Calu3 (cell line): Measurements from ENCODE around the gene AREG. TPM values are rescaled to one million over a fixed set of nuclear protein-coding genes. Genes with fewer than 3 reads are reported as not detected.
A peak's percentile ranks its signal among the peaks of the same experiment; 100 is the strongest.

Experiments
- BruUV-seq: library from RNA; stranded (reverse); fragments of 400-500 nt; replicated peaks from 2 replicates; lab custom pipeline; 2021; lab: Mats Ljungman, UMichigan
- CTCF ChIA-PET: fragments of 300-600 bp; sonication (Branson Sonifier 250); formaldehyde crosslinking; loops from one replicate; lab custom pipeline; 2022; ENCODE audit warnings: antibody characterized with exemption; lab: Charles Lee
- DNase-seq: peaks from one replicate; pipeline ENCODE4 v3.0.0; 2022
- H3K27ac Mint-ChIP-seq: one replicate; pipeline ENCODE4 v1.8.0; 2022; ENCODE audit warnings: mixed read lengths; ENCODE audit not compliant: unreplicated experiment
- H3K27me3 Mint-ChIP-seq: one replicate; pipeline ENCODE4 v1.8.0; 2022; ENCODE audit warnings: mixed read lengths; ENCODE audit not compliant: unreplicated experiment
- H3K36me3 Mint-ChIP-seq: one replicate; pipeline ENCODE4 v1.8.0; 2022; ENCODE audit warnings: mild to moderate bottlenecking, moderate library complexity, mixed read lengths; ENCODE audit not compliant: insufficient read depth, unreplicated experiment
- H3K4me1 Mint-ChIP-seq: one replicate; pipeline ENCODE4 v1.8.0; 2022; ENCODE audit warnings: mild to moderate bottlenecking, low read depth, mixed read lengths; ENCODE audit not compliant: unreplicated experiment
- H3K4me3 Mint-ChIP-seq: one replicate; pipeline ENCODE4 v1.8.0; 2022; ENCODE audit warnings: mild to moderate bottlenecking, low read depth, moderate library complexity, mixed read lengths; ENCODE audit not compliant: unreplicated experiment
- H3K9me3 Mint-ChIP-seq: one replicate; pipeline ENCODE4 v1.8.0; 2022; ENCODE audit warnings: low read depth, mixed read lengths; ENCODE audit not compliant: unreplicated experiment
- intact Hi-C: fragments of 100-400 bp; cut with micrococcal nuclease; formaldehyde crosslinking; loops from one replicate; pipeline ENCODE4 v1.10.0; 2022; ENCODE audit not compliant: unreplicated experiment
- total RNA-seq: library from RNA; stranded (reverse); gene quantifications from 2 replicates; pipeline ENCODE4 v1.2.3, GENCODE V29; 2022
- TF ChIP-seq, protein P1 (sequence below): fragments of 200-600 bp; IDR thresholded peaks from one replicate; pipeline ENCODE4 v1.8.0; 2022; ENCODE audit warnings: antibody characterized with exemption; ENCODE audit not compliant: unreplicated experiment

The AREG gene
- total RNA-seq, 1 experiment from 2014 or later = 230 TPM

DNA sequence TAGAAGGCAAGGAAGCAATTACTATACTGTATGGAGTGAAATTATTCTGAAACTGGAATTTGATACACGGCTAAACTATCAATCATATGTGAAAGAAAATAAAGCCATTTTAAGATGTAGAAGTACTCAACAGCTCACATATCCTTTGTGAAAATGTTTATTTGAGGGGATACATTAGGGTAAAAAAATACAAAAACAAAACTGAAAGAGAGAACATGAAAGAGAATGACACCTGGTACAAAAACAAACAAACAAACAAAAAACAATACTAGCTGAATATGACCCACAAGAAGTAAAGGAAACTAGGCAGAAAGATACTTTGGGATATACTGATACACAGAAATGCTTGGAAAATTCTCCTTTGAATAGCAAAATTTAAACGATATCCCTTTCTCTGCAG lies 20.8 kb upstream of the AREG start:
- H3K9me3 Mint-ChIP-seq = no peaks in the 10 kb centered on the region
- intact Hi-C loops = no loop called here
- no peak for DNase-seq
- TF ChIP-seq, protein P1, sequence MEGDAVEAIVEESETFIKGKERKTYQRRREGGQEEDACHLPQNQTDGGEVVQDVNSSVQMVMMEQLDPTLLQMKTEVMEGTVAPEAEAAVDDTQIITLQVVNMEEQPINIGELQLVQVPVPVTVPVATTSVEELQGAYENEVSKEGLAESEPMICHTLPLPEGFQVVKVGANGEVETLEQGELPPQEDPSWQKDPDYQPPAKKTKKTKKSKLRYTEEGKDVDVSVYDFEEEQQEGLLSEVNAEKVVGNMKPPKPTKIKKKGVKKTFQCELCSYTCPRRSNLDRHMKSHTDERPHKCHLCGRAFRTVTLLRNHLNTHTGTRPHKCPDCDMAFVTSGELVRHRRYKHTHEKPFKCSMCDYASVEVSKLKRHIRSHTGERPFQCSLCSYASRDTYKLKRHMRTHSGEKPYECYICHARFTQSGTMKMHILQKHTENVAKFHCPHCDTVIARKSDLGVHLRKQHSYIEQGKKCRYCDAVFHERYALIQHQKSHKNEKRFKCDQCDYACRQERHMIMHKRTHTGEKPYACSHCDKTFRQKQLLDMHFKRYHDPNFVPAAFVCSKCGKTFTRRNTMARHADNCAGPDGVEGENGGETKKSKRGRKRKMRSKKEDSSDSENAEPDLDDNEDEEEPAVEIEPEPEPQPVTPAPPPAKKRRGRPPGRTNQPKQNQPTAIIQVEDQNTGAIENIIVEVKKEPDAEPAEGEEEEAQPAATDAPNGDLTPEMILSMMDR = no peak
- CTCF ChIA-PET = no interaction called here
- no TSS peak for BruUV-seq
- H3K36me3 Mint-ChIP-seq = no peaks in the 10 kb centered on the region
- H3K27me3 Mint-ChIP-seq = no peaks in the 10 kb centered on the region
- peaks cover 10% of the 10 kb centered on the region for H3K4me1 Mint-ChIP-seq
- no peak overlapping the region for H3K27ac Mint-ChIP-seq
- H3K4me3 Mint-ChIP-seq = no peak overlapping the region

DNA sequence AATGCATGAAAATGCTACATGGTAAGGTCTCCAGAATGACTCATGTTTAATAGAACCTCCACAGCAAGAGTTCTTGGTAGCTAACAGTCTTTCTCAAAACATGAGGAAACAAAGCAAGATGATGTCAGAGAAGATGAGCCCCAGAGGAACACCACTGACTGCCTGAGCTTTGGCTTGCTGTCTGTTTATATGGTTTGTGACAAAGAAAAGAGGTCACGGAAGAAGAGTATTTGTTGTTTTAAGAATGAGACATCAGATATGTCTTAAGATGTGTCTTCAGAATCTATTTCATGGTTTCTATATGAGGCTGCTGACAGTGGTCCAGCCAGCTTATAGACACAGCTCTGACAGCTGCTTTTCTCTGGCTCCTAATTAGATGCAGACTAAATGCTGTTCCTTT lies 18.8 kb upstream of the AREG start:
- intact Hi-C loops = no loop called here
- no peaks in the 10 kb centered on the region for H3K36me3 Mint-ChIP-seq
- H3K27me3 Mint-ChIP-seq = no peaks in the 10 kb centered on the region
- no peak overlapping the region for H3K4me3 Mint-ChIP-seq
- no peaks in the 10 kb centered on the region for H3K9me3 Mint-ChIP-seq
- CTCF ChIA-PET = no interaction called here
- no TSS peak for BruUV-seq
- H3K27ac Mint-ChIP-seq = no peak overlapping the region
- no peak for DNase-seq
- peaks cover 10% of the 10 kb centered on the region for H3K4me1 Mint-ChIP-seq
- TF ChIP-seq, protein P1 = no peak

DNA sequence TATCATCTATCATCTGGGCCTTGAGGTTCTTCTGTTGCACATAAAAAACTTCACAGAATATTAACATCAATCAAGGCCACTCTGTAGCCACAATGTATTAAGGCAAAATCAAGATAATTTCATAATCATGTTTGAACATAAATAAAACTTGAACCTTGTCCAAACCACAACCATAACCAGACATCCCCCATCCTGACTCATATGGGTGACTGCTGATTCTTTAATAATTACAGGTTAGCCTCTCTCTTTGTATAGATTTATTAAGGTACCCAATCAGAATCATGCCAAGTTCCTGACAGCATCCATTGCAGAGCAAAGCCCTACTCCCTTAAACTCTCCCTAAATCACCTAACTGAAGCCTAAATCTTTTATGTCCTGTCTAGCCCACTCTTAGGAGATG lies 16.7 kb upstream of the AREG start:
- intact Hi-C loops = no loop called here
- H3K9me3 Mint-ChIP-seq = no peaks in the 10 kb centered on the region
- no peak for DNase-seq
- CTCF ChIA-PET = no interaction called here
- no peaks in the 10 kb centered on the region for H3K36me3 Mint-ChIP-seq
- H3K27ac Mint-ChIP-seq = peak overlapping the region; percentile 47
- peaks cover 10% of the 10 kb centered on the region for H3K4me1 Mint-ChIP-seq
- no TSS peak for BruUV-seq
- TF ChIP-seq, protein P1 = no peak
- H3K27me3 Mint-ChIP-seq = no peaks in the 10 kb centered on the region
- no peak overlapping the region for H3K4me3 Mint-ChIP-seq

DNA sequence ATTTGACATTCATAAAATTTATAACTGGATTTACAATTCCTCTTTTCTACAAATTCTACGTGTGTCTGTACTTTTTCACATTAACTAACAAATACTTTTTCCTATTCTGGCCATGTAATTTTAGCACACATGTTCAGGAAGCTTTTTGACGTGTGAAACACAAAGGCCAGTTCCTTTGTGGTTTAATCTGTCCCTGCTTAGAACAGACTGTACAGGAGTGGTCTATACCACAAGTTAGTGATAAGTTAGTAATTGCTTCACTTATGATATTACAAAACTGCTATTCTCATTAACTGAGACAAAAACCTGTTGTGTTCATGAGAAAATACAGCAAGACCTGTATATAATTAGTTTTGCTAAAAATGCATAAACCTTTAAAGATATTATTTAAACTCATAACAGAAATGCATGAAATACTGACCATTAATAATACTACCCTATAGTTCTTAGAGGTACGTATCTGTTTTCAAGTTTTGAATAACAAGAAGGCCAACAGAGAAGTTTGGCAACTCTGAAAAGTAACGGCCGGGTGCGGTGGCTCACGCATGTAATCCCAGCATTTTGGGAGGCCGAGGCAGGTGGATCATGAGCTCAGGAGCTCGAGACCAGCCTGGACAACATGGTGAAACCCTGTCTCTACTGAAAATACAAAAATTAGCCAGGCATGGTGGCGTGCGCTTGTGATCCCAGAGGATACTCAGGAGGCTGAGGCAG lies 13.7 kb upstream of the AREG start:
- intact Hi-C loops = no loop called here
- no peaks in the 10 kb centered on the region for H3K27me3 Mint-ChIP-seq
- TF ChIP-seq, protein P1 = no peak
- no peak for DNase-seq
- no peak overlapping the region for H3K4me3 Mint-ChIP-seq
- H3K36me3 Mint-ChIP-seq = no peaks in the 10 kb centered on the region
- H3K4me1 Mint-ChIP-seq = peaks cover 17% of the 10 kb centered on the region
- H3K27ac Mint-ChIP-seq = no peak overlapping the region
- no peaks in the 10 kb centered on the region for H3K9me3 Mint-ChIP-seq
- CTCF ChIA-PET = no interaction called here
- no TSS peak for BruUV-seq
